ENCODE data around the gene DDOST.
"Not testable (repeated sequence)": the region's sequence is repeated elsewhere in the genome, so short reads cannot be mapped to it uniquely, and the experiment has no call there.

Gene DDOST

DNA sequence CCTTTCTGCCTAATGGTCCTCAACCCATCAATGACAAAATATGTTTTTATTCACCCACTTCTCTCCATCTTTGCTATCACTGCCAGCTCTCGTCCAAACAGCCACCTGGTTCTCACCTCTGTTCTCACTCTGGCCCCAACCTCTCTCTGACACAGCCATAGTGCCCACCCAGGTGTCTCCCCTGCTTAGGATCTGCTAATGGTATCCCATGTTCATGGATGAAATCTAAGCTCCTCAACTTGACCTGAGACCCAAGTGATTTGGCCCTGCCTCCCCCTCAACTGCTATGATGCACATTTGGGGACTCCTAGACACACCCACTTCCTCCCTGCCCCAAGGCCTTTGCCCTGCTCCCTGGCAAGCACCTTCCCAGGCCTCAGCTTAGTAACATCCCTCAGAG is 30.7 kb upstream of the DDOST start:
- no peak for DNase-seq (ENCODE audit: low read depth in 2 of 2)

DNA sequence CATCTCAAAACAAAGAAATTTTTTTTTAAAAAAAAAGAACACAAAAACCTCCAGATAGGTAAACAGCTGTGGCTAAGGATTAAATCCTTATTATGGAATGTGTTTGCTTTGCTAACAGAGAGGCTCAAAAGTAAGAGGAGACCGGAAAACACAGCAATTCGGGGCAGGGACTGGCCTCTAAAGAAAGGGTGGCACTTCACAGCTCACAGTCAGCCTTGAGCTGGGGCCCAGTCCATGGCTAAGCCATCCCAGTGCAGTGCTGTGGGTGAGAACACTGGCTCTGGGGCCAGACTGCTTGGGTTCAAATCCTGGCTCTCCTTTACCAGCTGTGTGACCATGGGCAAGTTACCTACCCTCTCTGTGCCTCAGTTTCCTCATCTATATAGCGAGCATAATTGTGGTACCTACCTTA is 28.5 kb upstream of the DDOST start:
- DNase-seq (ENCODE audit: low read depth in 2 of 2): no peak

DNA sequence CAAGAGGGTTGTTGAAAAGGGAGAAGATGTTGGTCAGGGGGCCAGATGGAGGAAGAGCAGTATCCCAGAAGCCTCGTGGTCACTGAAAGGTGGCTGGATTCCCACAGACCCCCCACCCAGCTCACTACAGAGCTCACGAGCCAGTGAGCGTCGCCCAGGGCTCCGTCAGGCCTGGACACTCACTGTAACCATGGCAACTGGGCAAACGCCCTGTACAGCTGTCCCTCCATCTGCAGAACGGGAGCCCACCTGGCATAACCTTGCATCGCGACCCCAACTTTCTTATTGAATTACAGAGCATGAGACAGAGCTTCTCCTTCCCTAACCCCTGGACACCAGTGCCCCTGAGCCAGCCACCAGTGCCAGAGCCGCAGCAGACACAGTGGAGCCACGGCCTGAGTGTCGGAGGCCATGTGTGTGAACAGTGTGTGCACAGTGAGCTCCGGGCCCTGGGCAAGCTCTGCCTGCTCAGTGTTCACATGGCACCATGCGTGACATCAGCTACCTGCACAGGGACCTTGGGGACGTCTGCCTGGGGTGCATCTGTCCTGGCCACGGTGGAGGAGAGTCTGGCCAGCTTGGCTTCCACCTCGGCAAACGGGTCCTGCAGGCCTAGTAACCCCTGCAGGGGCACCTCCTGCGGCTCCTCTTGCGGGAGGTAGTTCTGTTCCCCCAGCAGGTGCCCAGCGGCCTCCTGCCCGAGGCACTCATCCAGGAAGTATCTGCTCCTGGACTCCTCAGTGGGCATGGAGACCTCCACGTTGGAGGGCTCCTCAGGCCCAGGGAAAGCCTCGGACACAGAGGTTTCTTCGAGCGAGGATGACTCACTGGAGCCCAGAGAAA is 25.9 kb upstream of the DDOST start:
- DNase-seq (ENCODE audit: low read depth in 2 of 2): no peak

DNA sequence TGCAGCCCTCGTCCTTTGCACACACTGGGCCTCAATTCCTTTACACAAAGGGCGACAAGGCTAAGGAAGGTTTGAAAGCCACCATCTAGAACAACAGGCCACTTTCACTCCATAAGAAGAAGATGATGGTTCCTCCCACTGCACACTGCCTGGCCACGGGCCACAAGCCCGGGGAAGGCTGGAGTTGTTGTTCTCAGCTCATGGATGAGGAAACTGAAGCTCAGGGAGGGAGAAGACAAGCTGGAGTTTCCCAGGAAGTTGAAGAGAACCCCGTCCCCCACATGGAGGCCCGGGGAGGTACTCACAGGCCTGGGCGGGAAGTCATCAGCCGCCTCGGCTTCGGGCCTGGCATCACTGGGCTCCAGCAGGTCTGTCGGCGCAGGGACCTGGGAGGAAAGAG is 24.6 kb upstream of the DDOST start:
- no peak for DNase-seq (ENCODE audit: low read depth in 2 of 2)

DNA sequence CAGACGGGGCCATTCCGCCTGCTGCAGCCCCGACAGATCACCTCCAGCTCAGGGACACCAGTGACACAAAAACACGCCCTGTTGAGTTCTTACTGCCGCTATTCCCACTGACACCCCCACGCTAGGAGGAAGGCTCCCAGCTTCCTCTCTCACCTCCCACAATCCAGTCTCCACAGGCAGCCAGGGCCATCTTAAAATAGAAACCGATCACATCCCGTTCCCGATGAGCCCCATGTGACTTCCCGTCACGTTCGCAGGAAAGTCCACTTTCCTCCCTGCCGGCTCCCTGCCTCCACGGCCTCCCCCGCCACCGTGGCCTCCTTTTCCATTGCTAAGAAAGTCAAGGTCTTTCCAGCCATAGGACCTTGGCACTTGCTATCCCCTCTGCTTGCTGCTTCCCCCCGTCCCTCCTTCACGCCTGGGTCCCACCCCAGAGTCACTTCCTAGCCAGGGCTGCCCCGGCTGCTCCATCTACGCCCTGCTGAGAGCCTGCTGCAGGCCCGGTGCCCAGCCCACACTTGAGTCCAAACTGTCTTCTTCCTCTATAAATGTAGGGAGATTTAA is 24.0 kb upstream of the DDOST start:
- DNase-seq (ENCODE audit: low read depth in 2 of 2): no peak

DNA sequence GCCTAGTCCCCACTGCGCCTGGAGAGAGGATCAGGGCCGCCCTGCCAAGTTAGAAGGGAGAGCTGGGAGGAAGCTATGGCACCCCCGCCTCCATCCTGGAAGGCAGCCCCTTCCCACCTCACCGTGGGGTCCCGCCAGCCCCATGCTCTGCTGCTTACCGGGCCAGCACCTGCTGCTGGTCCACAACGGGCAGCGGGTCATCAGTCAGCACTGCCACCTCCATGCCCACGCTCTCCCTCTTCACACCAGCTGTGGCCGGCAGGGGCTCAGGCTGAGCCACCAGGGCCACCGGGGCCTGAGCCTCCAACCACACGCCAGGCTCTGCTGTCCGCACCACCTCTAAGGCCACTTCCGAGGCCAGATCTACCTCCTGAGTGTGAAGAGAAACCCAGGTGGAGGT is 23.5 kb upstream of the DDOST start:
- DNase-seq (ENCODE audit: low read depth in 2 of 2): no peak

DNA sequence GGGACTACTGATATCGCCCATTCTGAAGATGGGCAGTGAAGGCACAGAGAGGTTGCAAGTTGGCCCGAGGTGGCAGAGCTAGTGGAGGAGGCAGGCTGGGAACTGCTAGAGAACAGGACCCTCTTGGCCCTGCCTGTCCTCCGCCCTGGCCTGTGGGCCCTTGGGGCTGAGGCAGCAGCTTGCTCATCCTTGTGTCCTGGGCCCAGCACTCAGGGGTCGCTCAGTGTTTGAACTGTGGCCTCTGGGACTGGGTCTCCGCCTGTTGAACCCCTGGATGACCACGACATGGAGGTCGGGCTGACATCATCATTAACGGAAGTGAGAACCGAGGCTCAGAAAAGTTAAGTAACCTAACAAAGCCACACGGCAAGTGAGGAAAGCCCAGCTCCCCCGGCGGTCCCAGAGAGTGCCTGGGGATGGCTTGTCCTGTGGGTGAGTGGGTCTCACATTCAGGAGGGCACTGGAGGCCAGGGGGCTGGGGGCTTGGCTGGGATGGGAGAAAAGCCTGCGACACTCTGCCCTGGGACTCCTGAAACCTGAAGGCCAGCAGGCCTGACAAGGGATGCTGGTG is 23.0 kb upstream of the DDOST start:
- DNase-seq (ENCODE audit: low read depth in 2 of 2): no peak

DNA sequence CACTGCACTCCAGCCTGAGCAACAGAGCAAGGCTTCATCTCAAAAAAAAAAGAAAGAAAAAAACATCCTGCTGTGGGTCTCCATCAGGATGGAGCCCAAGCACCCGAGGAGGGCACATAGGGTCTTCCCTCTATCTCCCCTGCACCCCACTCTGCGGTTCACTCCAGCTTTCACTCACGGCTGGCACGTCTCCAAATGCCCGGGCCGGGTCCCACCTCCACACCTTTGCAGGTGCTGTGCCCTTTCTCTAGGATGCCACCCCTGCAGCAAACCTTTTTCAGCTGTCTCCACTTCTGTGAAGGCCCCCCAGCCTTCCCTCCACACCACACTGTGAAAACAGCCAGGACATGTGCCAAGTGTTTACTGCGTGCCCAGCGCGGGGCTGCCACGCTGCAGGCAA is 22.4 kb upstream of the DDOST start:
- no peak for DNase-seq (ENCODE audit: low read depth in 2 of 2)

DNA sequence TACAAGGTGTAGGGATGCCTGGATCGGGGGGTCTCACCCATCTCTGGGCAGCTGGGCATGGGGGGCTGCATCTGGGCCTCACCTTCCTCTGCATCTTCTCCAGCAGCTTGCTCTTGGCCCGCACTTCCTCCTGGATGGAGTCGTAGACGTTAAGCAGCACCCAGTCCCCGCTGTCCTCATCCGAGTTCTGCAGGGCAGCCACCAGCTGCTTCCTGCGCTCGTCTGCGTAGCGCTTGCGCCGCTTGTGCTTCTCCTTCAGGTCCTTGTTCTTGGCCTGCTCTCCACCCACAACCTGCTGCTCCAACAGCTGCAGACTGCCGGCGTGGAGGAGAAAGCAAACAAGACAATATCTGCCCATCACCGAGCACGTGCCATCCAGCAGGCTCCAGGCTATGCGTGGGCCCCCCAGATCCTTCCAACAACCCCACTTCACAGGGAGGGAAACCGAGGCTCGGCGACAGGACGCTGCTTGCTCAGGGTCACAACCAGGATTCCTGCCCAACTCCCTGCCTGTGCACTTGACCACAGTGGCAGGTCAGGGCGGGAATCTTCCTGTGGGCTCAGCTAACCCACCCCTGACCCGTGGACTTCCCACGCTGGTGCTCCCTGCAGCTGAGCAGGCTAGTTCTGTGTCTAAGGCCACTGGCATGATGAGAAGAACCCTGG is 21.5 kb upstream of the DDOST start:
- no peak for DNase-seq (ENCODE audit: low read depth in 2 of 2)

DNA sequence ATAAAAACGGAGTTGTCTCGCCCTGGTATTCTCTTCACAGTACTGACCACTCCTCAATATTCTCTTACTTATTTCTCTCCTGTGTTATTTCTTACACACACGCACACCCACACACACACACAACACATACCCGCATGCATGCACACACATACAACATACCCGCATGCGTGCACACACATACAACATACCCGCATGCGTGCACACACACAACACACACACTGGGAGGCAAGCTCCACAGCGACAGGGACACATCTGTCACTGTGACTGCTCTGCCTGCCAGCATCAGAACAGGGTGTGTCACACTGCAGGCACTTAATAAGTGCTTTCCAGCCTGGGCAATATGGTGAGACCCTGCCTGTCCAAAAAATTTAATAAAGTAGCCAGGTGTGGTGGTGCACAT is 20.8 kb upstream of the DDOST start:
- no peak for DNase-seq (ENCODE audit: low read depth in 2 of 2)

DNA sequence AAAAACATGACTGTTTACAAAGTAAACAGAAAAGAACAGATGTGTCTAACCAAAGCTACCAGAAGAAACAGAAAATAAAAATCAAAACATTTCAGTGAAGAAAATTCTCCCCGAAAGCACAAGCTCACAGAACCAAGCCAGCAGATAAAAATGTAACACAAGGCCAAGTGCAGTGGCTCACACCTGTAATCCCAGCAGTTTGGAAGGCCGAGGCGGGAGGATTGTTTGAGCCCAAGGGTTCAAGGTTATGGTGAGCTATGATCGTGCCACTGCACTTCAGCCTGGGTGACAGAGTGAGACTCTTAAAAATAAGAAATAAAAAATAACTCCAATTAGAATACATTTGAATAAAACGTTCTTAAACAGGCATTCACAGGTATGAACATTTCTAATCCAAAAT is 19.1 kb upstream of the DDOST start:
- DNase-seq (ENCODE audit: low read depth in 2 of 2): no peak

DNA sequence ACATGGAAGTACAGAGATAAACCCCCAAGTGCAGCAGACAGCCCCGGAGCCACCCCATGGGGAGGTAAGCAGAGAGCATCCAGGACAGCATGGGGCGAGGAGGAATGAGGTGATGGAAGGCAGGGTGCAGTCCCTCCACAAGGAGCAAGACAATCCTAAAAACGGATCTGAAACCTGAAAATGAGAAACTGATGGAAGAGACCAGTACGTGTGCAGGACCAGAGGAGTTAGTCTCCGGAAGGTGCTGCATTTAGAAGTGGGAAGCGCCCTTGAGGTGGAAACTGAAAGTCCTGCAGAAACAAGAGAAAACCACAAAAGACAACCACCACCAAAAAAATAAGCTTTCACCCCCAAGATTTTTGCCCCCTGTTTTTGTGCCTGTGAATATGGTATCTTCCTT is 17.4 kb upstream of the DDOST start:
- no peak for DNase-seq (ENCODE audit: low read depth in 2 of 2)

DNA sequence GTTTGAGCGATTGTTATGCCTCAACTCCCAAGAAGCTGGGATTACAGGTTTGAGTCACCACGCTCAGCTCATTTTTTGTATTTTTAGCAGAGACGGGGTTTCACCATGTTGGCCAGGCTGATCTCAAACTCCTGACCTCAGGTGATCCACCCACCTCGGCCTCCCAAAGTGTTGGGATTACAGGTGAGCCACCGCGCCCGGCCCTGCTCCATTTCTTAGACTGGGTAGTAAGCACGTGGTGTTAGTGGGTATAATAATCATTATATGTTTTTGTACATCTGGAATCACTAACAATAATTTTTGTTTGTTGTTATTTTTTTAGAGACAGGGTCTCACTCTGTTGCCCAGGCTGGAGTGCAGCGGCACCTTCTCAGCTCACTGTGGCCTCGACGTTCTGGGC is 12.5 kb upstream of the DDOST start:
- DNase-seq (ENCODE audit: low read depth in 2 of 2): not testable (repeated sequence)

DNA sequence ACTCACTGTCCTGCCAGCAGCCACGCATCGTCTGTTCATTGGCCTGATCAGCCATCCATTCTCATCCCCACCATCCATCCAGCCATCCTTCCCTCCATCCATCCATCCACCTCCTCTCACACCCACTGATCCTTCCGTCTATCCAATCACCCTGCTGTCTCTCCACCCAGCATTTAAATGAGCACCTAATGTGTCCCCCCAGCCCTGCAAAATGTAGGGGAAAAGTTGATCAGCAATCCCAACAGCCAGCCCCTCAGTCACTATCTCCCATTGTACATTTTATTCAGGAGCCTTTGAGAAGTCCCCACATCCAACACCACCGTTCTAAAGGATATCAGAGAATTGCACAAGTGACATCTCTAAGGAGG is 11.1 kb upstream of the DDOST start:
- no peak for DNase-seq (ENCODE audit: low read depth in 2 of 2)

DNA sequence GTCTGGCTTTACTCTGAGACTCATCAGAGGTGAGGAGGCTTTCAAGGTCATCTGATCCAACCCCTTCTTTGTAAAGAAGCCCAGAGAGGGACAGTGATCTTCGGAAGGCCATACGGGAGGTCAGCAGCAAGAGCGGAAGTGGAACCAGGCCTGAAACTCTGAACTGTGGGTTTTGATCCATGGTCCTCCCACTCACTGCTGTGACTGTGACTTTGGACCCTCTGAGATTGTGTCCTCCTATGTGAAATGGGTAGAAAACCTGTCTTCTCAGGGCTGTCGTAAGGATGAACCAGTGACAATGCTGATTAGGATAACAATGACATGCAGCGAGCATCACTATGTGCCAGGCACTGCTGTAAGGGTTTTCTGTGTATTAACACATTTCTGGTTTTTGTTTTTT is 9.8 kb upstream of the DDOST start:
- DNase-seq (ENCODE audit: low read depth in 2 of 2): no peak

DNA sequence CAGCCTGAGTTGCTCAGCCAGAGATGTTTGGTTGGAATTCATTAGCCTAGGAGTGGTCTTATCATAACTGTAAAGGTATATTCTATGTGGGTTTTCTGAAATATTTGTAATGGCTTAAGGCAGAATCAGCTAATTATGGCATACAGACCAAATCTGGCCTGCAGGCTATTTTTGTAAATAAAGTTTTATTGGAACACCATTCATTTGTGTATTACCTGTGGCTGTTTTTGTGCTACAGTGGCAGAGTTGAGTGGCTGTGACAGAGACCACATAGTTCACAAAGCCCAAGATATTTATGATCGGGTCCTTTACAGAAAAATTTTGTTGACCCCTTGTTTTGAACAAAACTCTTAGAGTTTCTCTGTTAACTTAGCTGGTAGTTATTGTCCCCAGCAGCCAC is 7.4 kb upstream of the DDOST start:
- DNase-seq (ENCODE audit: low read depth in 2 of 2): no peak

DNA sequence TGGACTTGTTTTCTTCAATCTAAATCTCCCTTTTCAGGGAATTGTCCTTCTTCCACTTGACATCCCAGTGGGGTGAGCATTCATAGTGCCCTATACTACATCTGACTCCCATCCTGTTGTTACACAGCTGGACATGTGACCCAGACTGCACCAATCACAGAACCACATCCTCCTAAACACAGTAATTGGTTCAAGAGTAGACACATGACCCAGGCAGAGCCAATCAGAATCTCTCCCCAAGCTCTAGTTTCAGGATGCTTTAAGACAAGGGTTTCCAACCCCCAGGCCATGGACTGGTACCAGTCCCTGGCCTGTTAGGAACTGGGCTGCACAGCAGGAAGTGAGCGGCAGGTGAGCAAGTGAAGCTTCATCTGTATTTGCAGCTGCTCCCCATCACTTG is 5.6 kb upstream of the DDOST start:
- DNase-seq (ENCODE audit: low read depth in 2 of 2): no peak

DNA sequence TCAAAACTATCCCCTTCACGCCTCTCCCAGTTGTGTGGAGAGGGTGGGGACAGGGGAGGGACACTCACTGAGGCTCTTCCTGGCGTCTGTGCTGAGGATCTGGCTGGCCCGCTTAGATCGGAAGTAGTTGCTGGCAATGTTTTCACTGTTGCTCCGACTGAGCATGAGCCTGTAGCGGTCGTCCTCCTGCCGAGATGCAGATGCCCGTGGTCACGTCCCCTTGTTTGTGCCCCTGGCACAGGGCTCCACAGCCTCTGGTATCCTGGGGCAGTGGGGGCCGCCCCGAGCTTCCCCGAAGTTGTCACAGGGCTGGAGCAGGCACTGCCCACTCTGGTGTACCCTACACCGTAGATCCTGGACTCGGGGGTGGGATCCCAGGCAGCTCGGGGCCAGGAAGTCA is 5.0 kb upstream of the DDOST start:
- DNase-seq (ENCODE audit: low read depth in 2 of 2): no peak

DNA sequence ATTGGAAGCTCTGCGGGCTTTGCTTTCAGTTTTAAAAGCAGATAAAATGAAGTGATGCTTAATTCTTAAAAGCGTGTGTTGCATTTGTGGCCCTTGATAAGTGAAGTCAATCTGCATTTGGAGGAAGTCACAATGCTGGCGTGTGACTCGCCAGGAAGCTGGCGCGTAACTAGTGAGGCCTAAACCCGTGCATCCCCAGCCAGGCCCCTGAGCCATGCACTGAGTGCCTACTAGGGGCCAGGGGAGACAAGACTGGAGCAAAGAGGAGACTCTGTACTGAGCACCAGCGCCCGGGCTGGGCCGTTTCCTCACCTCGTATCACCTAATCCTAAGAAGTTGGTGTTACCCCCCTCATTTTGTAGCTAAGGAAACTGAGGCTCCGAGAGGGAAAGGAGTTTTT is 4.6 kb upstream of the DDOST start:
- no peak for DNase-seq (ENCODE audit: low read depth in 2 of 2)

DNA sequence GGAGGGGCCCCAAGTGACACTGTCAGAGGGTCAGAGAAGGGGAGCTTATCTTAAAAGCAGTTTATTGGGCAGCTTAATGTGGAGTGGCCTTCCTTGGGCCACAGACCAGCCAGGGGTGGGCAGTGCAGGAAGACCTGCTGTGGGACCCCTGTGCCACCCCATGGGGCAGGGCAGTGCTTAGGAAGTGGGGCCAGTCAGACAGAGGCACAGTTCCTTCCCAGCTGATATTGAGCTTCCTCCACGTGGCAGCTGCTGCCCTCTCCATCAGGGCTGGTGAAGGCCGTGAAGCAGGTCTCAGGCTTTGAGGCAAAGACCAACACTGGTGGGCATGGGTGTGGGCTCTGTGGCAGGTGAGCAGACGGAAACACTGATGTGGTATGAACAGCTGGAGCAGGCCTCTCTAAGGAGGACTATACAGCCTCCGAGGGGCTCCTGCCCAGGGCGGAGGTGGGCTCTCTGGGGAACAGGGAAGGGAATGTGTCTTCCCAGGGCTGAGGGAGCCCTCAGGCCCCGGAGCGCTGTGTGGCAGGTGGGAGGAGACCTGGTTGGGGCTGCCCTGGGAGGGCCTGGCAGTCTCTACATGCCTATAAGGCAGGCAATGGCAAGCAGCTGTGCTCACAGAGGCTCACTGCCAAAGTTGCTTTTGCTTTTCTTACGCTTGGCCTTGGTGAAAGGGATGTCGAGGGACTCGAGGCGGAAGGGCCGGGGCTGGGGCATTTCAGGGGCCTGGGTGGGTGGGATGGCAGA is 3.0 kb upstream of the DDOST start:
- no peak for DNase-seq (ENCODE audit: low read depth in 2 of 2)

DNA sequence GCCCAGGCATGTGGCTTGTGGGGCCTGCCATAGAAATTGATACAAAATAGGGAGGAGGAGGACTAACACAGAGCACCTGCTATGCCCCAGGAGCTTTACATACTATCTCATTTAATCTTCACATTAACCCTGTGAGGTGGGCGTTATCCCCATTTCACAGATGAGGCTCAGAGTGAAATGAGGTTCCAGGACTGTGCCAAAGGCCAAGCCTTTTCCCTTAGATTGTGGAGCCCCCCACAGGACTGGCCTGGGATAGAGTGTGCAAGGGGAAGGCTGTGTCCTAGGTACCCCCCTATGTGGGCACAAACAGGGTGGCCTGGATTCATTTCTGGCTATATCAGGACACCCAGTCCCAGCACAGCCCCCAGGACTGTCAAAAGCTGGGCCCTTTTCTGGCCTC is 2.2 kb upstream of the DDOST start:
- DNase-seq (ENCODE audit: low read depth in 2 of 2): no peak

DNA sequence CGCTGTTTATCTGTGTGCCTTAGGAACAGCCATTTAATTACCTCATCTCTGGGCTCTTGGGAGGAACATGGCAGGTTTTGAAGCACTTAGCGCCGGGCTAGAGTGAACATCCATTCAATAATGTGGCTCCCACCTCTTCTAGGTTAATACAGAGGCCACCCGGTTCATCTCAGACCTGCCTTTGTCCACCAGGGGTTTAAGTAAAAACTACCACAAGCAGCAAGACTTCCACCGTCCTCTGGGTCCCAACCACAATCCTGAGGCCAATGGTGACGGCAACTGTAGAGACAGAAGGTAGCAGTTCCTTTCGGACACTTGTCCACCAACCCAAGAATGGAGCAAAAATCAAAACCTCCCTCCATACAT is 924 bp upstream of the DDOST start:
- DNase-seq (ENCODE audit: low read depth in 2 of 2): no peak

DNA sequence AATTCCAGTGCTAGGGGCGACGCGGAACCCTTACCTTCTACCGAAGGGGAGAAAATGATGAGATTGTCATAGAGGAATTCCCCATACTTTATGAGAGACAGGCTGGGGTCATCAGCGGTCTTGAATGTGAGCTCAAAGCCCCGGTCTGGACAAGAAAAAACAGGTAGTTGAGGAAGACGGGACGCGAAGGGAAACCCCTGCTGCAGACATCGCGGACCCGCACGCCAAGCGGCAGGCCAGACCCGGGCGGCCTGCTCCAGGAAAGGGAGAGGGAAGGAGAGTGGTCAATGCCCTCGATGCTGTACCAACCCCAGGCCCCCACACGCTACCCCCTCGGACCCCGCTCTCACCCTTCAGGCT is 342 bp downstream of the DDOST start:
- no peak for DNase-seq (ENCODE audit: low read depth in 2 of 2)

Measured in stimulated activated CD8-positive, alpha-beta memory T cell treated with anti-CD3 and anti-CD28 coated beads, Interleukin-7, amount 100 ng/mL, for 1 hour (primary cell).